ENCODE measurements around the gene TMEM213. TPM values are rescaled to one million over a fixed set of nuclear protein-coding genes. Genes with fewer than 3 reads are reported as not detected.

Gene TMEM213
- total RNA-seq, 4 donors from 2014 or later = not detected

- H3K27me3 ChIP-seq = no peaks in the 10 kb centered on the region
- WGBS, 2 donors = 97 to 99% methylated on average over 4 of the region's 4 CpGs
- H3K36me3 ChIP-seq = no peaks in the 10 kb centered on the region
- DNase-seq = no peak
- no peak overlapping the region for H3K4me3 ChIP-seq (replicated peaks in 1 of 3)
- no peaks in the 10 kb centered on the region for H3K4me1 ChIP-seq
- intact Hi-C loops (cut with DNase I) = no loop called here
- TF ChIP-seq POLR2A (IDR thresholded peaks at IDR 0.05) (no peak), CTCF (IDR thresholded peaks at IDR 0.05) (no peak)
- H3K27ac ChIP-seq = no peak overlapping the region
- H3K9me3 ChIP-seq = no peaks in the 10 kb centered on the region
Measured at GRCh38 chr7:138876326-138876725, 78.5 kb downstream of the TMEM213 start.

- no peaks in the 10 kb centered on the region for H3K9me3 ChIP-seq
- H3K4me1 ChIP-seq = no peaks in the 10 kb centered on the region
- WGBS, 2 donors = 82 to 90% methylated on average over 7 of the region's 7 CpGs
- H3K36me3 ChIP-seq = no peaks in the 10 kb centered on the region
- no peaks in the 10 kb centered on the region for H3K27me3 ChIP-seq
- H3K4me3 ChIP-seq (replicated peaks in 1 of 3) = no peak overlapping the region
- no peak for DNase-seq
- TF ChIP-seq POLR2A (IDR thresholded peaks at IDR 0.05) (no peak), CTCF (IDR thresholded peaks at IDR 0.05) (no peak)
- intact Hi-C loops (cut with DNase I) = no loop called here
- no peak overlapping the region for H3K27ac ChIP-seq
Measured at GRCh38 chr7:138878051-138878450, 80.3 kb downstream of the TMEM213 start.

GRCh38 chr7:138878856-138879255 lies 81.1 kb downstream of the TMEM213 start:
- no peaks in the 10 kb centered on the region for H3K9me3 ChIP-seq
- no peak overlapping the region for H3K4me3 ChIP-seq (replicated peaks in 1 of 3)
- DNase-seq = no peak
- H3K27me3 ChIP-seq = no peaks in the 10 kb centered on the region
- no peak overlapping the region for H3K27ac ChIP-seq
- no peaks in the 10 kb centered on the region for H3K4me1 ChIP-seq
- no peaks in the 10 kb centered on the region for H3K36me3 ChIP-seq
- no peak for TF ChIP-seq POLR2A (IDR thresholded peaks at IDR 0.05)
- no peak for TF ChIP-seq CTCF (IDR thresholded peaks at IDR 0.05)
- intact Hi-C loops (cut with DNase I) = no loop called here

GRCh38 chr7:138879356-138879755 lies 81.6 kb downstream of the TMEM213 start:
- Histone ChIP-seq H3K9me3 (no peaks in the 10 kb centered on the region), H3K27ac (no peak overlapping the region), H3K4me1 (no peaks in the 10 kb centered on the region), H3K4me3 (replicated peaks in 1 of 3) (no peak overlapping the region), H3K36me3 (no peaks in the 10 kb centered on the region), H3K27me3 (no peaks in the 10 kb centered on the region)
- DNase-seq = no peak
- WGBS, 2 donors = 90 to 93% methylated on average over 10 of the region's 10 CpGs
- TF ChIP-seq POLR2A (IDR thresholded peaks at IDR 0.05) (no peak), CTCF (IDR thresholded peaks at IDR 0.05) (no peak)
- intact Hi-C loops (cut with DNase I) = no loop called here

- no peaks in the 10 kb centered on the region for H3K9me3 ChIP-seq
- no peak for TF ChIP-seq POLR2A (IDR thresholded peaks at IDR 0.05)
- TF ChIP-seq CTCF (IDR thresholded peaks at IDR 0.05) = no peak
- no peaks in the 10 kb centered on the region for H3K36me3 ChIP-seq
- H3K27me3 ChIP-seq = no peaks in the 10 kb centered on the region
- 77 to 83% methylated on average over 13 of the region's 13 CpGs for WGBS, 2 donors
- DNase-seq = no peak
- H3K27ac ChIP-seq = no peak overlapping the region
- no peak overlapping the region for H3K4me3 ChIP-seq (replicated peaks in 1 of 3)
- H3K4me1 ChIP-seq = no peaks in the 10 kb centered on the region
- intact Hi-C loops (cut with DNase I) = loop anchor here (10.0 kb wide), 1 partner anchor 194 kb away; no protein-coding TSS in a partner anchor
Measured at GRCh38 chr7:138880881-138881578, 83.2 kb downstream of the TMEM213 start.
